ENCODE results near the gene SPC25.

The SPC25 gene

DNA sequence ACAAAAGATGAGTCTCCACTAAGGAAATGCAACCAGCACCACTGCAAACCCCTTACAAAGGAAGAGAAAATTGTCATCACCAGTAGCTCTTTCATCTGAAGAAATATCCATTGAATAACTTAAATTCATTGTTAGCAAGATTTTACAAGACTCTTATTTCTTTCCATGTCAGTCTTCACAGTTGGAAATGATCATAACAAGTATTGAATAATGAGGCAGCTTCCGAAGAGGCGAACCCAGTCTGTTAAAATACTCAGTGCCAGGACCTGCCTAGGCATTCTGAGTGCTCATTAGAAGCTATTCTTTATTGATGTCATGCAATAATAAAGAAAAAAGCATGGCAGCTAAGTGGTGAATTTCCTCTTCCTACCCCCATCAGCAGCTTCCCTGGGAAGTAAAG, 54.3 kb downstream of the SPC25 start:
- no peak for DNase-seq

DNA sequence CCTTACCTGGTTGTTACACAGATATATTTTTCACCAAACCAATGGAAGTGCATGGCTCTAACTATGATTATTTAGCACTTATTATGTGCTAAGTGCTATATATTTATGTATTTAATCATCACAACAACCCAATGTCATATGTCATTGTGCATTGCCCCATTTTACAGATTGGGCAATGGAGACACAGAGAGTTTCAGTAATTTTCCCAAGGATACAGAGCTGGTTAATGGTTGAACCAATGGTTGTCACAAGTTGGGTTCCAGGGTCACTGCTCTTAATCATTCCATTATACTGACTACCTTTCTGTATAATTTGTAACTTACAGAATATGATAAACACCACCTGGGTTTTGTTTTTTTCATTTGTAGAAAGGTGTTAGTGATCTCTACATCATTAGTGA, 58.6 kb downstream of the SPC25 start:
- no peak for DNase-seq

DNA sequence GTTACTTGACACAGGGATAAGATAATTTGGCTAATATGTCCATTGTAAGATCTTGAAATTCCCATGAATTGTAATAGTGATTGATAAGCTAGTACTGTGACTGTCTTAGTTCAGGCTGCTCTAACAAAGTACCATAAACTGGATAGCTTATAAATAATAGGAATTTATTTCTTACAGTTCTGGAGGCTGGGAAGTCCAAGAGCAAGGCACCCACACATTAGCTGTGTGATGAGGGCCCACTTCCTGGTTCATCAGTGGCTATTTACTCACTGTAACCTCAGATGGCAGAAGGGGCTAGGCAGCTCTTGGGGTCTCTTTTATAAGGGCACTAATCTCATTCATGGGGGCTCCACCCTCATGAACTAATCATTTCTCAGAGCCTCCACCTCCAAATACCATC, 59.3 kb downstream of the SPC25 start:
- DNase-seq, result no peak

GRCh38 chr2:168825126-168825525, 65.1 kb downstream of the SPC25 start:
- no peak for DNase-seq

DNA sequence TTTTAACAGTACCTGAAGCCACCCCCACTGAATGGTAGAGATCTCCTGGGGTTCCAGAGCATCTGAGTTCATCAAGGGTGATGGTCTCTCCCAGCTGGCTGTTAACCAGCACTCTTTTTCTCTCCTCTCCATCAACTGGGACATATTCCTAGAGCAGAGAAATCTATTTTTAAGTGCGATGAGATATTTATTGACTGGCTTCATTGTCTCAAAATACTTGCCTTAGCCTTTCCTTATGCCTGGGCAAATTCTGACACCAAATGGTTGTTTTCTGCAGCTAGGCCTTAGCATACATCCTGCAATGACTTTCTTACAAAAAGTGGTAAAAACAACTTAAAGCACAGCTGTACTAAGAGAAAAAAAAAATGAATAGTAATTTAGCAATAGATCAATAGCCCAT, 68.2 kb downstream of the SPC25 start:
- no peak for DNase-seq

- no peak for DNase-seq
Observed at GRCh38 chr2:168821577-168821976, 68.7 kb downstream of the SPC25 start.
